ENCODE data around the gene ATP6V0D1.
A peak's percentile ranks its signal among the peaks of the same experiment; 100 is the strongest.
"Not testable (repeated sequence)": the region's sequence is repeated elsewhere in the genome, so short reads cannot be mapped to it uniquely, and the experiment has no call there.

ATP6V0D1 gene

GRCh38 chr16:67504031-67505021 lies 23.4 kb upstream of the ATP6V0D1 start:
- DNase-seq (ENCODE audit: low read depth) = no peak

DNA sequence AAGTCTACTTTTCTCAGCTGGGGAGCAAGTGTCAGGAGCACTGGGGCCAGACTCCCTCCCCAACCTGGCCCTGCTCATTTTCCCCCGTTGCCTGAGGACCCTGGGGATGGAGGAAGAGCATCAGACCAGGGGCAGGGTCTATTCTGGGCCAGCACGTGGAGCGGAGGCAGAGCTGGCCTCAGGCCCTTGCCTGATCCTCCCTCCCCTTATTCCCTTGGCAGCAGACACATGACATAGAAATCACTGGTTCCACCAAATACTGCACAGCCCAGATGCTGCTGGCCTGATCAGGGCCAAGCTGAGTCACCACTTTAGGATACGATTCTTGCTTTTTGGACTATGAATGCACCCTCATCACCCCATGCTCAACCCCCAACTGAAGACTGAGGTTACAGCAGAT lies 18.1 kb upstream of the ATP6V0D1 start:
- DNase-seq (ENCODE audit: low read depth) = no peak

- DNase-seq (ENCODE audit: low read depth) = no peak
Measured at GRCh38 chr16:67490335-67491096, 9.6 kb upstream of the ATP6V0D1 start.

- no peak for DNase-seq (ENCODE audit: low read depth)
Measured at GRCh38 chr16:67489401-67490083, 8.6 kb upstream of the ATP6V0D1 start.

DNA sequence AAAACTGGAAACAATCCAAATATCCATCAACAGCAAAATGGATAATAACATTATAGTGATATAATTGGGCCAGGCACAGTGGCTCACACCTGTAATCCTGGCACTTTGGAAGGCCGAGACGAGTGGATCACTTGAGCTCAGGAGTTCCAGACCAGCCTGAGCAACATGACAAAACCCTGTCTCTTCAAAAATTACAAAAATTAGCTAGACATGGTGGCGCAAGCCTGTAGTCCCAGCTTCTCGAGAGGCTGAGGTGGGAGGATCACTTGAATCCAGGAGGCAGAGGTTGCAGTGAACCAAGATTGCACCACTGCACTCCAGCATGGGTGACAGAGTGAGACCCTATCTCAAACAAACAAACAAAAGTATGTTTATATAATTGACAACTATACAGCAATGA lies 6.6 kb upstream of the ATP6V0D1 start:
- not testable (repeated sequence) for DNase-seq (ENCODE audit: low read depth)

DNA sequence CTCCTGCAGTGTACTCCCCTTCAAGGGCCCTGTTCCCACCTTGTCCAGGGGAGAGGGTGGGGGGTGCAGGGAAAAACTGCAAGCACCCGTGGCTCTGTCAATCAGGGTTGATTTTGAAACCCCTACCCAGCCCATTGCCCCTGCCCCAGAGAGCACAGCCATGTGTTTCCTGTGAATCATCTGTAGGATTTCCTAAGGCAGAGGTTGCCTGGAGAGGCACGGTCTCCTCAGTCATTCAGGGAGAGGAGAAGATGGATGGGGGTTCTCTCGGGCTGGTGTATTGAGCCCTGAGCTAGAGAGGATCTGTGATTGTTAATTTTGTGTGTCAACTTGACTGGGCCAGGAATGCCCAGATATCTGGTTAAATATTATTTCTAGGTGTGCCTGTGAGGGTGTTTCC lies 5.8 kb upstream of the ATP6V0D1 start:
- DNase-seq (ENCODE audit: low read depth) = no peak

- no peak for DNase-seq (ENCODE audit: low read depth)
Measured at GRCh38 chr16:67483731-67484525, 3.0 kb upstream of the ATP6V0D1 start.

- no peak for DNase-seq (ENCODE audit: low read depth)
Measured at GRCh38 chr16:67483150-67483549, 2.2 kb upstream of the ATP6V0D1 start, which contains the start of gene AGRP. Gene AGRP, minus strand, starts transcription at chr16:67483547. Its CDS starts 149 bp downstream, at chr16:67483398.

GRCh38 chr16:67482233-67482924 lies 1.4 kb upstream of the ATP6V0D1 start:
- DNase-seq (ENCODE audit: low read depth) = no peak

DNA sequence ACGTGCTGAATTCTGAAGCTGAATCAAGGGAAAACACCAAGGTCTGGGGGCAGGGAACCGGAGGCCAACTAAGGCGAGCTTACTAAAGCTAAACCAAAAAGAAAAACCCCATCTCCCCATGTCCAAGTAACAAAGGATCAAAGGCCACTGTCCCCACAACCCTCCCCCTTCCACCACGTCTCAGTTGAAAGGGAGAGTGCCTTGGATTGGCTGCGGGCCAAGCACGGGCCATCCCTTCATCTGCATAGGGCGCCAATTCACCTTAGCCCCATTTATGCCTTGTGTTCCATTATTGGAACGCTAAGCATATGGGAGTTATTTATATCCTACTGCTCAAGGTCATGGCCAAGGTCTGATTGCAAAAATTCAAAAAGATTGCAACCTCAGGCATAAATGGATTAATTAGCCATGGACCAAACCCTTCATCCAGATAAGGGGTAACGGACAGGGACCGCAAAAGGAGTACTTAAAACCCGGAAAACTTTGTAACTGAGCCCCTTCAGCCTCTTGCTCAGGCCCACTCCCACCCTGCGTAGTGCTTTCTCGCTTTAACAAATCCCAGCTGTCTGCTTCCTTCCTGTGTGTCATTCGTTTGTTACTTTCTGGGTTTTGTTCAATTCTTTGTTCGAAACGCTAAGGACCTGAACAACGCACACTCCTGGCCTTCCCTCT lies 740 bp upstream of the ATP6V0D1 start:
- peak; percentile 52 for DNase-seq (ENCODE audit: low read depth)

DNA sequence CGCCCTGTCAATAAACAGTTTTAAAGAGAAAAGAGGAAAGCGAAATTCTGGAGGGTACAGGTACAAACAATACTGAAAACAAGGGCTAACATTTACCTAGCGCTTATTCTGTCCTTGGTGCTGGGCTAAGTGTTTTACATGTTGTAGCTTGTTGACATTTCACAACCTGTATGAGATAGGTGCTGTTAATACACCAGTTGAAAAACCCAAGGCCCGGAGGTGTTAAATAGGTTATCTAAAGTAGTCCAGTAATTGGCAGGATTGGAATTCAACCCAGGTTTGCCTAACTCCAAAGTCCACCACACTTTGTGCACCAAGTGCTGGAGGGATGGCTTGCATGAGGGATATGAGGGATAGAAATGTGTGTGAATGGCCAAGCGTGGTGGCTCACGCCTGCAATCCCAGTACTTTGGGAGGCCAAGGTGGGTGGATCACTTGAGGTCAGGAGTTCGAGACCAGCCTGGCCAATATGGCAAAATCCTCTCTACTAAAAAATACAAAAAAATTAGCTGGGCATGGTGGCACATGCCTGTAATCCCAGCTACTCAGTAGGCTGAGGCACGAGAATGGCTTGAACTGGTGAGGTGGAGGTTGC lies 2.9 kb downstream of the ATP6V0D1 start:
- DNase-seq (ENCODE audit: low read depth) = no peak

GRCh38 chr16:67474551-67475455 lies 6.2 kb downstream of the ATP6V0D1 start:
- DNase-seq (ENCODE audit: low read depth) = no peak

DNA sequence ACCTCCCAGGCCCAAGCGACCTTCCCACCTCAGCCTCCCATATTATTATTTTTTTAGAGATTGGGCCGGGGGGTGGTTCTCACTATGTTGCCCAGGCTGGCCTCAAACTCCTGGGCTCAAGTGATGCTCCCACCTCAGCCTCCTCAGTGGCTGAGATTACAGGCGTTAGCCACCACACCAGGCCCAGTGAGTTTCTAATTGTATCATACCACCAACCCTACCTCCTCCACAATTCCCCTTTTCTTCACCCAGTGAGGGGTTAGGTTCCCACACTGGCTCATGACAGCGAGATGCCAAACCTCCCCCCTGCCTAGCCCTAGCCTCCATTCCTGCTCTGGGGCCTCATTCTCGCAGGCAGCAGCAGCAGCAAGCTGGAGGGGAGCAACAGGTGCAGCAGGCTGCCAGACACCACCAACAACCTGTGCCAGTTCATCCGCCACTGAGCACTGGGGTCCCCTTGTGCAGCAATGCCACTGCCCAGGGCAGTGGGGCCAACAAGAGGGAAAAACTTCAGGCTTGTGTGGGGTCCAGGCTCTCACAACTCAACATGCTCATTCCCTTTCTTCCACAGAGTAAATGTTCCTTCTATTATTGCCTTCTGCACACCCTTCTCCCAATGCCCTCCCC lies 9.1 kb downstream of the ATP6V0D1 start:
- no peak for DNase-seq (ENCODE audit: low read depth)

- DNase-seq (ENCODE audit: low read depth) = no peak
Measured at GRCh38 chr16:67470359-67470758, 10.6 kb downstream of the ATP6V0D1 start.

- no peak for DNase-seq (ENCODE audit: low read depth)
Measured at GRCh38 chr16:67468731-67469130, 12.2 kb downstream of the ATP6V0D1 start.

DNA sequence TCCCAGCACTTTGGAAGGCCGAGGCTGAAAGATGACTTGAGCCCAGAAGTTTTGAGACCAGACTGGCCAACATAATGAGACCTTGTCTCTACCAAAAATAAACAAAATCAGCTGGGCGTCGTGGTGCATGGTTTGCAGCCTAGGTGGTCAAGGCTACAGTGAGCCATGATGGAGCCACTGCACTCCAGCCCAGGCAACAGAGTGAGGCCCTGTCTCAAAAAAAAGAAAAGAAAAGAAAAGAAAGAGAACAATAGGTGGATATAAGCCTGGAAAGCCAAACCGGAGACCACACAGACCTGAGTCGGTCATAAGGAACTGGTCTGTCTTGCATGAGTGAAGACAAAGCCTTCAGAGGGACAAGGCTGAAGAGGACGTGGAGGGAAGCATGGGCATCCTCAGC lies 14.4 kb downstream of the ATP6V0D1 start:
- DNase-seq (ENCODE audit: low read depth) = no peak

DNA sequence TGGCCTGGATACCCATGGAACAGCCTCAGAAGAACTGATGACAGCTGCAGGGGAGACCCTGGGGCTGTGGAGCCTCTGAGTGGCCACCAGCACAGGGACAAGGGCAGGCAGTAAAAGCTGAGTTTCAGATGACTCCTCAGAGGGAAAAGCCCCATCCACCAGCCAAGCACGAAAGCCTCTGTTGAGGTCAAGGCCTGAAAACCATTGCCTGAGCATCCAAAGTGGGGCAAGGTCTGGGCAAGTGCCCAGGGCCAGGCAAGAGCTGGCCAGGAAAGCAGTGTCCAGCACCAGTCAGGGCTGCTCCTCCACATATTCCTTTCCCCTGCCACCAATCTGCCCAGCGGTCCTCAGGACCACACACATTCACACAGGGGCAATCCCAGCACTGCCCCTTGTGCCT lies 16.4 kb downstream of the ATP6V0D1 start:
- no peak for DNase-seq (ENCODE audit: low read depth)

DNA sequence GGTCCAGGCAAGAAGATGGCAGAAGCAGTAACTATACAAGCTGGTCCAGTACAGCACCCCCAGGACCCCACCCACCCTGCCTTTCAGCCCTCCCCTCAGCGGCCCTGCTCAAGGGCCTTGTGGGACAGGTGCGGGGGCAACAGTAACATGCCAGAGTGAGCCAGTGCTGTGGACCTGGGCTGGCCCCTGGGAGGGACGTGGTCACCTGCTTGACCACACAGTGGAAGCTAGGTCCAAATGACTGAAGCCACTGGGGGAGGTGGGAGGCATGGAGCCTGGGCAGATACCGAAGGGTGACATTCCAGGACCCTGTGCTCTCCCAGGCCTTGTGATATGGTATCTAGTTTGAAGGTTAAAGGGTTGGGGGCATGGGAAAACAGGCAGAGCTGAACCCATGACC lies 17.3 kb downstream of the ATP6V0D1 start:
- DNase-seq (ENCODE audit: low read depth) = no peak
